Mesenchymal stem cell (in vitro differentiated cells and primary cell): Measurements from ENCODE around the gene ACP3.
A peak's percentile ranks its signal among the peaks of the same experiment; 100 is the strongest.

ENCODE experiments used
- DNase-seq: peaks from one replicate; pipeline ENCODE4 v3.0.0-alpha.2; 2013
- H2AFZ ChIP-seq: one replicate; pipeline ENCODE4 v1.6.1; 2013; ENCODE audit warnings: low read depth, mild to moderate bottlenecking, control low read depth, inconsistent platforms, low read length, moderate library complexity
- H2AK5ac ChIP-seq: 2 replicates; pipeline ENCODE4 v1.6.1; 2013; ENCODE audit warnings: low read length, moderate library complexity, mild to moderate bottlenecking, inconsistent platforms; ENCODE audit not compliant: severe bottlenecking
- H2BK120ac ChIP-seq: one replicate; pipeline ENCODE4 v1.6.1; 2013; ENCODE audit warnings: low read depth, mild to moderate bottlenecking, inconsistent platforms, low read length, moderate library complexity
- H2BK12ac ChIP-seq, 2 experiments: one replicate each; pipeline ENCODE4 v1.6.1; 2013; ENCODE audit warnings: inconsistent platforms in 2 of 2, low read length in 2 of 2, mild to moderate bottlenecking in 2 of 2, moderate library complexity in 2 of 2, control low read depth in 1 of 2
- H2BK15ac ChIP-seq: one replicate; pipeline ENCODE4 v1.6.1; 2013; ENCODE audit warnings: mild to moderate bottlenecking, low read depth, inconsistent platforms; ENCODE audit not compliant: poor library complexity, severe bottlenecking
- H2BK5ac ChIP-seq: 2 replicates; pipeline ENCODE4 v1.6.1; 2013; ENCODE audit warnings: low read depth, mild to moderate bottlenecking, low read length, control low read depth, inconsistent platforms; ENCODE audit not compliant: poor library complexity, severe bottlenecking
- H3K14ac ChIP-seq, 2 experiments: one replicate each; pipeline ENCODE4 v1.6.1; 2013; ENCODE audit warnings: inconsistent platforms in 2 of 2, low read length in 2 of 2, control low read depth in 1 of 2, mild to moderate bottlenecking in 1 of 2, moderate library complexity in 1 of 2
- H3K18ac ChIP-seq, 2 experiments: one replicate each; pipeline ENCODE4 v1.6.1; 2013; ENCODE audit warnings: inconsistent platforms in 2 of 2, low read length in 2 of 2, control low read depth in 1 of 2, low read depth in 1 of 2, mild to moderate bottlenecking in 1 of 2
- H3K23ac ChIP-seq, 2 experiments: one replicate each; pipeline ENCODE4 v1.6.1; 2013; ENCODE audit warnings: inconsistent platforms in 2 of 2, low read length in 2 of 2, mild to moderate bottlenecking in 2 of 2, moderate library complexity in 2 of 2, control low read depth in 1 of 2
- H3K27ac ChIP-seq: 2 replicates; pipeline ENCODE4 v1.5.1; 2013; ENCODE audit warnings: mild to moderate bottlenecking, moderate library complexity, low read length, control low read depth, inconsistent platforms; ENCODE audit not compliant: poor library complexity, severe bottlenecking
- H3K27me3 ChIP-seq, 2 experiments: 2 replicates each; pipeline versions ENCODE4 v1.6.1 to v1.7.0; 2013; ENCODE audit warnings: low read length in 2 of 2, mild to moderate bottlenecking in 2 of 2, moderate library complexity in 2 of 2, control low read depth in 1 of 2, inconsistent platforms in 1 of 2; ENCODE audit not compliant: control insufficient read depth in 1 of 2, insufficient read depth in 1 of 2
- H3K36me3 ChIP-seq, 2 experiments: 2 replicates each; pipeline versions ENCODE4 v1.6.1 to v1.7.0; 2013; ENCODE audit warnings: low read length in 2 of 2, control low read depth in 1 of 2, inconsistent platforms in 1 of 2, low read depth in 1 of 2, mild to moderate bottlenecking in 1 of 2; ENCODE audit not compliant: insufficient read depth in 2 of 2, control insufficient read depth in 1 of 2
- H3K4ac ChIP-seq, 2 experiments: one replicate each; pipeline ENCODE4 v1.6.1; 2013; ENCODE audit warnings: inconsistent platforms in 2 of 2, low read length in 2 of 2, mild to moderate bottlenecking in 2 of 2, moderate library complexity in 2 of 2, control low read depth in 1 of 2, low read depth in 1 of 2
- H3K4me1 ChIP-seq: 2 replicates; pipeline ENCODE4 v1.6.1; 2013; ENCODE audit warnings: low read depth, low read length, control low read depth; ENCODE audit not compliant: control insufficient read depth, insufficient read depth
- H3K4me2 ChIP-seq: 2 replicates; pipeline ENCODE4 v1.6.1; 2013; ENCODE audit warnings: low read length, mild to moderate bottlenecking, inconsistent platforms; ENCODE audit not compliant: poor library complexity, severe bottlenecking
- H3K4me3 ChIP-seq, 2 experiments: 2 replicates each; pipeline versions ENCODE4 v1.5.1 to v1.7.0; 2013; ENCODE audit warnings: low read length in 2 of 2, mild to moderate bottlenecking in 2 of 2, control low read depth in 1 of 2, low read depth in 1 of 2; ENCODE audit not compliant: insufficient read depth in 1 of 2
- H3K79me1 ChIP-seq: replicated peaks from 2 replicates; pipeline ENCODE4 v1.6.1; 2013; ENCODE audit warnings: mild to moderate bottlenecking, control low read depth, low read length, inconsistent platforms; ENCODE audit not compliant: poor library complexity, severe bottlenecking
- H3K9ac ChIP-seq: 2 replicates; pipeline ENCODE4 v1.7.0; 2013; ENCODE audit warnings: mild to moderate bottlenecking, low read length, moderate library complexity
- H3K9me3 ChIP-seq: 2 replicates; pipeline ENCODE4 v1.7.0; 2013; ENCODE audit warnings: mild to moderate bottlenecking, low read length; ENCODE audit not compliant: control insufficient read depth
- H4K8ac ChIP-seq: one replicate; pipeline ENCODE4 v1.6.1; 2013; ENCODE audit warnings: inconsistent platforms, mild to moderate bottlenecking, low read length, moderate library complexity
- H4K91ac ChIP-seq: one replicate; pipeline ENCODE4 v1.6.1; 2013; ENCODE audit warnings: mild to moderate bottlenecking, low read length, inconsistent platforms
- WGBS: methylation state at CpG from one replicate; pipeline ENCODE4 v1.1.7; 2013; ENCODE audit warnings: mixed read lengths; 5-methylcytosine and 5-hydroxymethylcytosine counted together

The ACP3 gene

GRCh38 chr3:132343018-132343612 lies 25.9 kb downstream of the ACP3 start:
- Histone ChIP-seq H2BK12ac (no peak overlapping the region), H2AK5ac (no peak overlapping the region), H3K9me3 (no peaks in the 10 kb centered on the region), H2BK15ac (no peak overlapping the region), H3K79me1 (no peaks in the 10 kb centered on the region), H3K14ac (no peak overlapping the region), H3K23ac (no peak overlapping the region), H3K9ac (peak overlapping the region; percentile 50), H3K4me3 (no peak overlapping the region), H3K18ac (no peak overlapping the region), H3K36me3 (no peaks in the 10 kb centered on the region), H3K4me1 (no peaks in the 10 kb centered on the region), H3K27me3 (peaks cover 0 to 11% of the 10 kb centered on the region in 2 experiments), H3K27ac (no peak overlapping the region), H3K4me2 (no peak overlapping the region), H4K91ac (no peak overlapping the region), H2AFZ (no peak overlapping the region), H4K8ac (no peak overlapping the region), H2BK120ac (no peak overlapping the region), H2BK5ac (no peak overlapping the region), H3K4ac (no peak overlapping the region)
- peak; percentile 72 for DNase-seq
- 18% methylated on average over 5 of the region's 6 CpGs for WGBS

- H3K4ac ChIP-seq: no peak overlapping the region
- no peak overlapping the region for H3K14ac ChIP-seq
- no peak overlapping the region for H3K27ac ChIP-seq
- H3K4me3 ChIP-seq: no peak overlapping the region
- no peak overlapping the region for H2BK15ac ChIP-seq
- no peaks in the 10 kb centered on the region for H3K79me1 ChIP-seq
- H3K9me3 ChIP-seq: no peaks in the 10 kb centered on the region
- no peak overlapping the region for H4K8ac ChIP-seq
- H3K23ac ChIP-seq: no peak overlapping the region
- H2AK5ac ChIP-seq: no peak overlapping the region
- H3K36me3 ChIP-seq: no peaks in the 10 kb centered on the region
- no peak overlapping the region for H2BK12ac ChIP-seq
- DNase-seq: peak; percentile 18
- no peak overlapping the region for H2BK5ac ChIP-seq
- peaks cover 3 to 10% of the 10 kb centered on the region in 2 experiments for H3K27me3 ChIP-seq
- H2BK120ac ChIP-seq: no peak overlapping the region
- H2AFZ ChIP-seq: no peak overlapping the region
- no peak overlapping the region for H4K91ac ChIP-seq
- H3K18ac ChIP-seq: no peak overlapping the region
- H3K4me1 ChIP-seq: no peaks in the 10 kb centered on the region
- peak overlapping the region; percentile 13 for H3K9ac ChIP-seq
- no peak overlapping the region for H3K4me2 ChIP-seq
These were observed 27.6 kb downstream of the ACP3 start for GRCh38 chr3:132344666-132345280.

- H3K4ac ChIP-seq: no peak overlapping the region
- no peaks in the 10 kb centered on the region for H3K79me1 ChIP-seq
- WGBS: 100% methylated on average over 4 of the region's 5 CpGs
- no peak overlapping the region for H3K4me2 ChIP-seq
- H2AFZ ChIP-seq: no peak overlapping the region
- no peaks in the 10 kb centered on the region for H3K4me1 ChIP-seq
- no peak overlapping the region for H4K8ac ChIP-seq
- no peaks in the 10 kb centered on the region for H3K9me3 ChIP-seq
- H3K27me3 ChIP-seq: peaks cover 3 to 7% of the 10 kb centered on the region in 2 experiments
- H3K9ac ChIP-seq: peak overlapping the region; percentile 33
- H2BK15ac ChIP-seq: no peak overlapping the region
- H3K27ac ChIP-seq: no peak overlapping the region
- no peak overlapping the region for H3K14ac ChIP-seq
- H3K18ac ChIP-seq: no peak overlapping the region
- no peak overlapping the region for H2BK120ac ChIP-seq
- no peak for DNase-seq
- H3K36me3 ChIP-seq: no peaks in the 10 kb centered on the region
- H2BK5ac ChIP-seq: no peak overlapping the region
- H4K91ac ChIP-seq: no peak overlapping the region
- H2BK12ac ChIP-seq: no peak overlapping the region
- no peak overlapping the region for H3K4me3 ChIP-seq
- no peak overlapping the region for H2AK5ac ChIP-seq
- no peak overlapping the region for H3K23ac ChIP-seq
These were observed 29.9 kb downstream of the ACP3 start for GRCh38 chr3:132346841-132347736.

DNA sequence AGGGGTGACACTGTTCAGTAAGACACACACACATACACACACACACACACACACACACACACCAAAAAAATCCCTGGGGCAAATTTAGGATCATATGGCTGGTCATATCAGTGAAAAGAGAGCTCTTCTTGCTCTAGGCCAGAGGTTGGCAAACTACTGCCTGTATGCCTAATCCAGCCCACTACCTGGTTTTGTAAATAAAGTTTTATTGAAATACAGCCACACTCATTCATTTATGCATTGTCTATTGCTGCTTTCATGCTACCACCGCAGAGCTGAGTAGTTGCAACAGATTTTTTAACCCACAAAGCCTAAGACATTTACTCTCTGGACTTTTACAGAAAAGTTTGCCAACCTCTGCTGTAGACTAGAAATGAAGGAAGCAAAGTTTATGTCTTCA lies 30.6 kb downstream of the ACP3 start:
- Histone ChIP-seq H3K27me3 (peaks cover 3 to 7% of the 10 kb centered on the region in 2 experiments), H3K79me1 (no peaks in the 10 kb centered on the region)

More for the DNA sequence above, 30.6 kb downstream of the ACP3 start:
- Histone ChIP-seq H3K9ac (no peak overlapping the region), H2BK5ac (no peak overlapping the region), H2BK120ac (no peak overlapping the region), H2AFZ (no peak overlapping the region), H3K4me2 (no peak overlapping the region), H4K91ac (no peak overlapping the region), H4K8ac (no peak overlapping the region), H3K14ac (no peak overlapping the region), H3K9me3 (no peaks in the 10 kb centered on the region), H2BK15ac (no peak overlapping the region), H3K18ac (no peak overlapping the region), H3K4me1 (no peaks in the 10 kb centered on the region), H3K27ac (no peak overlapping the region), H3K36me3 (no peaks in the 10 kb centered on the region), H2BK12ac (no peak overlapping the region), H3K23ac (no peak overlapping the region), H3K4me3 (no peak overlapping the region), H2AK5ac (no peak overlapping the region), H3K4ac (no peak overlapping the region)
- no peak for DNase-seq
- 20% methylated on average over 1 of the region's 1 CpG for WGBS
